Neural crest cell (in vitro differentiated cells): Measurements from ENCODE around the gene IRS2. TPM values are rescaled to one million over a fixed set of nuclear protein-coding genes. Genes with fewer than 3 reads are reported as not detected.
A peak's percentile ranks its signal among the peaks of the same experiment; 100 is the strongest.
"Not testable (repeated sequence)": the region's sequence is repeated elsewhere in the genome, so short reads cannot be mapped to it uniquely, and the experiment has no call there.

Source experiments
- DNase-seq: peaks from one replicate; pipeline ENCODE4 v3.0.0; 2021; ENCODE audit warnings: low read depth, mixed read lengths, low spot score
- H3K27ac Mint-ChIP-seq: one replicate; pipeline ENCODE4 v1.8.0; 2021; ENCODE audit warnings: mild to moderate bottlenecking, mixed read lengths; ENCODE audit not compliant: unreplicated experiment
- H3K27me3 Mint-ChIP-seq: 2 replicates; pipeline ENCODE4 v1.8.0; 2021; ENCODE audit warnings: low read depth, mild to moderate bottlenecking, mixed read lengths
- H3K36me3 Mint-ChIP-seq: 2 replicates; pipeline ENCODE4 v1.8.0; 2021; ENCODE audit warnings: low read depth, mild to moderate bottlenecking, mixed read lengths
- H3K4me1 Mint-ChIP-seq: 2 replicates; pipeline ENCODE4 v1.8.0; 2021; ENCODE audit warnings: mixed read lengths
- H3K4me3 Mint-ChIP-seq: one replicate; pipeline ENCODE4 v1.8.0; 2021; ENCODE audit warnings: mild to moderate bottlenecking, mixed read lengths
- H3K9me3 Mint-ChIP-seq: 2 replicates; pipeline ENCODE4 v1.8.0; 2021; ENCODE audit warnings: mixed read lengths
- long read RNA-seq: library from polyadenylated mRNA; unstranded; transcript quantifications from one replicate; pipeline ENCODE4 v2.0.0, GENCODE V29; 2020
- total RNA-seq: library from RNA; stranded (reverse); gene quantifications from 2 replicates; pipeline ENCODE4 v1.2.1, GENCODE V29; 2021
- TF ChIP-seq, protein P1 (sequence below): fragments of 200-600 bp; sonication (generic); conservative IDR thresholded peaks from 2 replicates; pipeline ENCODE4 v1.5.0; 2021; ENCODE audit warnings: antibody characterized with exemption, mild to moderate bottlenecking

IRS2 gene
- 6.8 and 7.0 TPM in 2 replicates for total RNA-seq
- long read RNA-seq, partial matches to known transcripts, result 0 of 1 reads
- long read RNA-seq, other reads (novel, unspliced or antisense), result 1 of 1 reads

DNA sequence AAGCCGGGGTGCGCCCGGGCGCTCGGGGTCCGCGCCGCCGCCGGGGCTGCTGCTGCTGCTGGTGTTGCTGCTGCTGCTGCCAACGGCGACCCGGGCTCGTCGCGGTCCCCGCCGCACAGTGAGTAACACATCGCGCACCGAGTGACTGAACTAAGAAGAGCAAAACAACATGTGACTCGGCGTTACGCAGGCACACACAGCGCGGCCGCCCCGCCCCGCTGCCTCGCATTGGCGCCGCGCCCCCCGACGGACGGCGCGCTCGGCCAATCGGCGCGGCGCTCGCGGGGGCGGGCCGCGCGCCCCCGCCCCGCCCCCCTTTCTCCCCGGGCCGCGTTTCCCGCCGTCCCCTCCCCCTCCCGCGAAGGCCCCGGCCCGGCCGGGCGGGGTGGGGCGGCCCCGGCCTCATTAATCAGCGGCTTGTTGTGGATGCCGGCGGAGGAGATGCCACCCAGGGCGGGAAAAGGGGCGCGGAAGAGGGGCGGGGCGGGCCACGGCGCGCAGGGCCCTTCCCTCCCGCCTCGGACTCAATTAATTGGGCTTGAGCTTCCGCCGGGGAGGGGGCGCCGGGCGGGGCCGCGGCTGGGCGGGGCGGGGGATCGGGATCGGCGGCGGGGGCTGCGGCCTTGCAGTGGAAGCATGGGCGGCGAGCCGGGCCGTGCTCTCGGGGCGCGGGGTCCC is at the start of gene IRS2:
IRS2 (minus strand) TSS at position 127 of the 678 bp plus-strand sequence. CDS start 530 bp downstream, outside the sequence.
- peaks cover 15% of the 10 kb centered on the region for H3K4me1 Mint-ChIP-seq
- H3K4me3 Mint-ChIP-seq, result peak within 1 kb of the TSS; percentile 85
- H3K27ac Mint-ChIP-seq, result peak within 1 kb of the TSS; percentile 62
- H3K36me3 Mint-ChIP-seq, result peaks cover 3% of the 10 kb centered on the region
- peak; percentile 83 for DNase-seq
- H3K27me3 Mint-ChIP-seq, result peaks cover 17% of the 10 kb centered on the region
- no peaks in the 10 kb centered on the region for H3K9me3 Mint-ChIP-seq
- TF ChIP-seq, protein P1, sequence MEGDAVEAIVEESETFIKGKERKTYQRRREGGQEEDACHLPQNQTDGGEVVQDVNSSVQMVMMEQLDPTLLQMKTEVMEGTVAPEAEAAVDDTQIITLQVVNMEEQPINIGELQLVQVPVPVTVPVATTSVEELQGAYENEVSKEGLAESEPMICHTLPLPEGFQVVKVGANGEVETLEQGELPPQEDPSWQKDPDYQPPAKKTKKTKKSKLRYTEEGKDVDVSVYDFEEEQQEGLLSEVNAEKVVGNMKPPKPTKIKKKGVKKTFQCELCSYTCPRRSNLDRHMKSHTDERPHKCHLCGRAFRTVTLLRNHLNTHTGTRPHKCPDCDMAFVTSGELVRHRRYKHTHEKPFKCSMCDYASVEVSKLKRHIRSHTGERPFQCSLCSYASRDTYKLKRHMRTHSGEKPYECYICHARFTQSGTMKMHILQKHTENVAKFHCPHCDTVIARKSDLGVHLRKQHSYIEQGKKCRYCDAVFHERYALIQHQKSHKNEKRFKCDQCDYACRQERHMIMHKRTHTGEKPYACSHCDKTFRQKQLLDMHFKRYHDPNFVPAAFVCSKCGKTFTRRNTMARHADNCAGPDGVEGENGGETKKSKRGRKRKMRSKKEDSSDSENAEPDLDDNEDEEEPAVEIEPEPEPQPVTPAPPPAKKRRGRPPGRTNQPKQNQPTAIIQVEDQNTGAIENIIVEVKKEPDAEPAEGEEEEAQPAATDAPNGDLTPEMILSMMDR, result no peak

- TF ChIP-seq, protein P1, result no peak
- Mint-ChIP-seq H3K27ac (no peak overlapping the region), H3K27me3 (peaks cover 10% of the 10 kb centered on the region)
These were observed 48.8 kb upstream of the IRS2 start for GRCh38 chr13:109834973-109835720.

DNA sequence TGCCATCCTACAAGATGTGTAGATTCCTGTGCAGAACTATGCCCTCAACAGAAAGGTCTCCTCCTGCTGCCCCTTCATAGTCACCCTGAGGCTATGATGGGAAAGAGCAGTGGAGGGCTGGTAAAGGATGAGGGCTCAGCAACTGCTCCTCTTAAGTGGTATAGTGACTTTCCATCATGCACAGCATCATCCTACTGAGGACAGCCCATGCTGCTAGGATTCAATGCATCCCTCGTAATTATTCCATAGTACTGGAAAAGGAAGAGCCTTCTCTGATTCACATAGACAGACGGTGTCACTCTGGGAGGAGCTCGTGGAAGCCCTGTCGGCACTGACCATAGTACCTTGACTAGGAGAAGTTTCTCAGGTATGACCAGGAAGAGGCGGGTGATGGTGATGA is 47.6 kb upstream of the IRS2 start:
- Mint-ChIP-seq H3K9me3 (peaks cover 4% of the 10 kb centered on the region), H3K4me3 (no peak overlapping the region), H3K36me3 (peaks cover 3% of the 10 kb centered on the region), H3K27ac (no peak overlapping the region), H3K4me1 (peaks cover 6% of the 10 kb centered on the region), H3K27me3 (peaks cover 3% of the 10 kb centered on the region)
- no peak for DNase-seq
- TF ChIP-seq, protein P1, result no peak

More at GRCh38 chr13:109834973-109835720, 48.8 kb upstream of the IRS2 start:
- H3K4me3 Mint-ChIP-seq, result no peak overlapping the region
- peaks cover 3% of the 10 kb centered on the region for H3K36me3 Mint-ChIP-seq
- no peak for DNase-seq
- peaks cover 4% of the 10 kb centered on the region for H3K9me3 Mint-ChIP-seq
- peaks cover 12% of the 10 kb centered on the region for H3K4me1 Mint-ChIP-seq

DNA sequence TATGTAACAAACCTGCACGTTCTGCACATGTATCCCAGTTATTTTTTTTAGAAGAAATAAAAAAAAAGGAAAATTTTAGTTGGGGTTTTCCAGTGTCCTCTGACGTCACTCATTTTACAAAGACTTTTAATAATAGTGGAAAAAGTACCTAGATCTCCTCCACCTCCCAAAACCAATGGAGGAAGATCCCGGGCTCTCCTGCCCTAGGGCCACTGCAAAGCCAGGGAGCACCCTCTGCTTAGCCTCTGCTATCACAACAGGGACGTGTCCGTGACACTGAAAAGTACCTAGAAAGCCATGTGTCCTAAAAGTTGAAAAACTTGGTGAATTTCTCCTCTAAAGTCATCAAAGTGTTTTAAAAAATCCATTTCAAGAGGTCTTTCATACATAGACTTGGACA is 46.7 kb upstream of the IRS2 start:
- peaks cover 3% of the 10 kb centered on the region for H3K36me3 Mint-ChIP-seq
- DNase-seq, result no peak
- TF ChIP-seq, protein P1, result no peak

GRCh38 chr13:109828591-109829316 is 42.4 kb upstream of the IRS2 start:
- not testable (repeated sequence) for DNase-seq, H3K27me3 Mint-ChIP-seq, H3K9me3 Mint-ChIP-seq

More for the DNA sequence above, 46.7 kb upstream of the IRS2 start:
- no peak overlapping the region for H3K4me3 Mint-ChIP-seq
- peaks cover 3% of the 10 kb centered on the region for H3K27me3 Mint-ChIP-seq
- peaks cover 6% of the 10 kb centered on the region for H3K4me1 Mint-ChIP-seq
- peaks cover 4% of the 10 kb centered on the region for H3K9me3 Mint-ChIP-seq
- no peak overlapping the region for H3K27ac Mint-ChIP-seq

DNA sequence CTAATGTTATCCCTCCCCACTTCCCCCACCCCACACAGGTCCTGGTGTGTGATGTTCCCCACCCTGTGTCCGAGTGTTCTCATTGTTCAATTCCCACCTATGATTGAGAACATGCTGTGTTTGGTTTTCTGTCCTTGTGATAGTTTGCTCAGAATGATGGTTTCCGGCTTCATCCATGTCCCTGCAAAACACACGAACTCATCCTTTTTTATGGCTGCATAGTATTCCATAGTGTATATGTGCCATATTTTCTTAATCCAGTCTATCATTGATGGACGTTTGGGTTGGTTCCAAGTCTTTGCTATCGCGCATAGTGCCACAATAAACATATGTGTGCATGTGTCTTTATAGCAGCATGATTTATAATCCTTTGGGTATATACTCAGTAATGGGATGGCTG is 36.8 kb upstream of the IRS2 start:
- not testable (repeated sequence) for DNase-seq, H3K4me3 Mint-ChIP-seq, H3K27me3 Mint-ChIP-seq, H3K36me3 Mint-ChIP-seq, H3K27ac Mint-ChIP-seq, H3K9me3 Mint-ChIP-seq, H3K4me1 Mint-ChIP-seq

More at GRCh38 chr13:109828591-109829316, 42.4 kb upstream of the IRS2 start:
- H3K4me3 Mint-ChIP-seq, H3K27ac Mint-ChIP-seq, H3K4me1 Mint-ChIP-seq, H3K36me3 Mint-ChIP-seq: not testable (repeated sequence)
